SK-N-SH treated with all-trans-retinoic acid at 6 μM for 48 hours (cell line): ENCODE data around the gene TMEFF2.

ENCODE experiments used
- ESRRG ChIP-seq: fragments of 250-450 bp; sonication (Bioruptor Pico); IDR thresholded peaks from 2 replicates; pipeline ENCODE4 v1.6.1; 2021; ENCODE audit warnings: mild to moderate bottlenecking
- PATZ1 ChIP-seq: fragments of 250-450 bp; sonication (Bioruptor Pico); IDR thresholded peaks from 2 replicates; pipeline ENCODE4 v1.8.0; 2020; ENCODE audit warnings: mild to moderate bottlenecking, moderate library complexity, borderline replicate concordance
- RARB ChIP-seq: fragments of 250-450 bp; sonication (Bioruptor Pico); IDR thresholded peaks from 2 replicates; pipeline ENCODE4 v1.8.0; 2021; ENCODE audit warnings: mild to moderate bottlenecking, moderate library complexity
- ZC3H10 ChIP-seq: fragments of 250-450 bp; sonication (Bioruptor Pico); IDR thresholded peaks from 2 replicates; pipeline ENCODE4 v1.5.1; 2021; ENCODE audit warnings: mild to moderate bottlenecking, moderate library complexity
- ZNF8 ChIP-seq: fragments of 450-650 bp; formaldehyde crosslinking; IDR thresholded peaks from 2 replicates; pipeline ENCODE4 v1.5.0; 2020; ENCODE audit warnings: mild to moderate bottlenecking, moderate library complexity

GRCh38 chr2:192202373-192202772 is 7.6 kb upstream of the TMEFF2 start:
- TF ChIP-seq ZC3H10 (CRISPR knock-in tag) (no peak), ZNF8 (CRISPR knock-in tag) (no peak), PATZ1 (CRISPR knock-in tag) (no peak), RARB (CRISPR knock-in tag) (no peak), ESRRG (CRISPR knock-in tag) (no peak)
